GM21825 (cell line): ENCODE data around the gene CCN2.
"Not testable (repeated sequence)": the region's sequence is repeated elsewhere in the genome, so short reads cannot be mapped to it uniquely, and the experiment has no call there.

Experiments used
- ATAC-seq: cut with Tn5 transposase; IDR thresholded peaks from one replicate; pipeline ENCODE4 v1.9.1; 2021; ENCODE audit warnings: mild to moderate bottlenecking, moderate library complexity; ENCODE audit not compliant: unreplicated experiment

The CCN2 gene

GRCh38 chr6:131911951-131912350 is 39.2 kb downstream of the CCN2 start:
- no peak for ATAC-seq

- ATAC-seq, result no peak
Observed at GRCh38 chr6:131910956-131911355, 40.2 kb downstream of the CCN2 start.

DNA sequence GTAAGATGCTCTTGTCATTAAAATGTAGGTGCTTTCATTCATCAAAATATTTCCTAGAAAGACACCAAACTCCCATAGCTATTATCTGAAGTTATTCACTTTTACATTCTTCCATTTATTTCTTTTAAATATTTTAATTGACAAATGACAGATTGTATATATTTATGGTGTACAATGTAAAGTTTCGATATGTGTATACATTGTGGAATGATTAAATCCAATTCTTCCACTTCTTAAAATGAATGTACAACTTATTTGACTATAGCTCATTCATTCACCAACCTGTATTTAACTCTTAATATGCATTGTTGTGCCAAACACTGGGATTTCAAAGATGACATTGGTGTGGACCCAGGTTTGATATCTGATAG is 41.0 kb downstream of the CCN2 start:
- ATAC-seq, result peak; percentile 17

DNA sequence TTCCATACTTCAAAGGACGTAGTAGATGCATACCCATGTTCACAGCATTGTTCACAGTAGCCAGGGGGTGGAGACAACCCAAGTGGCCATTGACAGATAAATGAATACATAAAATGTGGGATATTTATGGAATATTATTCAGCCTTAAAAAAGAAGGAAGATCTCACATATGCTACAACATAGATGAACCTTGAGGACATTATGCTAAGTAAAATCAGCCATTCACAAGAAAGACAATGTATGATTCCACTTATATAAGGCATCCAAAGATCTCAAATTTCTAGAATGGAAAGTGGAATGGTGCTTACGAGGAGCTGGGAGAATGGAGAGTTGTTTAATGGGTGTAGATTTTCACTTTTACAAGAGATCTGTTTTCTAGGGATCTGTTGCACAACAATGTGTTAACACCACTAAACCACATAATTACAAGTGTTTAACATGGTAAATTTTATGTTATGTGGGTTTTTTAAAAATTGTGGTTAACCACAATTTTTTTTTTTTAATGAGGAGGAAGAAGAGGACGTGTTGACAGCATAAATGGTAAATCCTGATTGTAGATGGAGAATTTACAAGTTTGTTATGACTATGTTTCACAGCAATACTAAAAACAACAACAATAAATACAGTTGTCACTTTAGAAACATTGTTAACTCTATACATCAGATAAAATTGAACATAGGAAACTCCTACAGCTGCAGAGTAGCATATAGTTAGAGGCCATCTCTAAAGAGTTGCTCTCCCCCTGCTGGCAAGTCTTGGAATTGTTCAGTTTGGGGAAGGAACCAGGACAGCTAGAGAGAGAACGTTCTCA is 41.6 kb downstream of the CCN2 start:
- peak; percentile 93 for ATAC-seq

DNA sequence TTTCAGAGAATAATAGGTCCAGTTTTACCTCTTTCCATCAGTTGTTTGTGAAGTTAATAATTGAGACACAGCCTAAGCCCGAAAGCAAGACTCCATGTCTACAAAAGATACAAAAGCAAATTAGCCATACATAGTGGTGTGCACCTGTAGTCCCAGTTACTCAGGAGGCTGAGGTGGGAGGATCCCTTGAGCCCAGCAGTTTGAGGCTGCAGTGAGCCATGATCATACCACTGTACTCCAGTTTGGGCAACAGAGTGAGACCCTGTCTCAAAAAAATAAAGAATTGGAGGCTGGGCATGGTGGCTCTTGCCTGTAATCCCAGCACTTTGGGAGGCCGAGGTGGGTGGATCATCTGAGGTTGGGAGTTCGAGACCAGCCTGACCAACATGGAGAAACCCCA is 42.4 kb downstream of the CCN2 start:
- not testable (repeated sequence) for ATAC-seq

- not testable (repeated sequence) for ATAC-seq
Observed at GRCh38 chr6:131903734-131904133, 47.4 kb downstream of the CCN2 start.

- not testable (repeated sequence) for ATAC-seq
Observed at GRCh38 chr6:131901326-131901873, 49.8 kb downstream of the CCN2 start.

GRCh38 chr6:131900231-131900630 is 50.9 kb downstream of the CCN2 start:
- no peak for ATAC-seq

DNA sequence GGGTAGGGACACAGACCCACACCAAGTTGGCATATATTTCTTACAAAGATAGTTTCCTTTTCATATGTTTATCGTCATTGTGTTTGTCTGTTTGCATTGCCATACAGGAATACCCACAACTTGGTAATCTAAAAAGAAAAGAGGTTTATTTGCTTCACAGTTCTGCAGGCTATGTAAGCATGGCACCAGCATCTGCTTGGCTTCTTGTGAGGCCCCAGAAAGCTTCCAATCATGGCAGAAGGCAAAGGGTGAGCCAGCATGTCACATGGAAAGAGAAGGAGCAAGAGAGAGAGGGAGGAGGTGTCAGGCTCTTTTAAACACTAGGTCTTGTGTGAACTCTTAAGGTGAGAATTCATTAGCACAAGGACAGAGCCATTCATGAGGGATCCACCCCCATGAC is 52.5 kb downstream of the CCN2 start:
- no peak for ATAC-seq
